HG03439 (cell line): ENCODE results near the gene PDZD2.

Source experiments
- ATAC-seq: cut with Tn5 transposase; IDR thresholded peaks from one replicate; pipeline ENCODE4 v1.9.1; 2021; ENCODE audit warnings: mild to moderate bottlenecking, moderate library complexity; ENCODE audit not compliant: unreplicated experiment

PDZD2 gene

GRCh38 chr5:31809050-31809870, 170.3 kb downstream of the PDZD2 start:
- peak; percentile 59 for ATAC-seq

GRCh38 chr5:31811210-31811609, 172.3 kb downstream of the PDZD2 start:
- no peak for ATAC-seq

GRCh38 chr5:31815376-31815775, 176.4 kb downstream of the PDZD2 start:
- no peak for ATAC-seq

DNA sequence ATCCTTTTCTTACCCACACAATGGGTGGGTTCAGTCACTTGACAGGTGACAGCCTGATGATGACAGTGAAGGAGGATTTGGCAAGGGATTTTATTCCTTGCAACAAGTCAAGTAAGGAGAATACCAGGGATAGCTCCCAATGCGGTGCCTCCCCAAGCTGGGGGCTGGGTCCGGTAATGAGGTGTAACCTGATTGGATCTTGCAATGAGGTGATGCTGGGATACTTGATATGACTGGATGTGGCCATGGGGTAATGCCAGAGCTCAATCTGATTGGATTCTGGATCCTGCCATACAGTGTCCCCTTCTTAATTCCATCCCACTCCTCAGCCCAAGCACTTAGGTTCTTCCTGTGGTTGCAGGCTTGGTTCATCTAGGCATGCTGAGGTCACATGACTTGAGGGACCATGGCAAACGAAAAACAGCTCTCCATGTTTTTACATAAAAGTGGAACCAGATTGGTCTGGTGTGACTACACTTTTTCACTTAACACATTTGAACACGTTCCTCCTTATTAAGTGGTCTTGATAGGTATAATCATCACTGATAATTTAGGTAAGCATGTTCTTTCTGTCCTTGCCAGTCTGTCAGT, 181.1 kb downstream of the PDZD2 start:
- no peak for ATAC-seq

DNA sequence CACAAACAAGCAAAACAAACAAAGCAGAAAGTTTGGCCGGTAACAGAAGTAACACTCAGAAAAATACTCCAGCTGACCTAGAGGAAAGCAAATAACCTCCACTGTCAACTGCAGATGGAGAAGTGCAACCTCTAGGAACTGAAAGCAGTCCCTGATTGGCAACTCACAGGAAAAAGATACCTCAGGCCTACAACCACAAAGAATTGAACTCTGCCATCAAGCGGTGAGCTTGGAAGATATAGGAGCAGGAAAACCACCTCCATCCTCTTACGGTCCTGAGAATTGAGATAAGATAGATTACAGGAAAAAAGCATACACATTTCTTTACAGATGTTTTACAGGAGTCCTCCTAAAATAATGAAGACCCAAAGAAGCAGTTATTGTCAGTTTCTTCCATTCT, 184.5 kb downstream of the PDZD2 start:
- ATAC-seq: no peak

- no peak for ATAC-seq
Measured at GRCh38 chr5:31824869-31825517, 186.1 kb downstream of the PDZD2 start.

DNA sequence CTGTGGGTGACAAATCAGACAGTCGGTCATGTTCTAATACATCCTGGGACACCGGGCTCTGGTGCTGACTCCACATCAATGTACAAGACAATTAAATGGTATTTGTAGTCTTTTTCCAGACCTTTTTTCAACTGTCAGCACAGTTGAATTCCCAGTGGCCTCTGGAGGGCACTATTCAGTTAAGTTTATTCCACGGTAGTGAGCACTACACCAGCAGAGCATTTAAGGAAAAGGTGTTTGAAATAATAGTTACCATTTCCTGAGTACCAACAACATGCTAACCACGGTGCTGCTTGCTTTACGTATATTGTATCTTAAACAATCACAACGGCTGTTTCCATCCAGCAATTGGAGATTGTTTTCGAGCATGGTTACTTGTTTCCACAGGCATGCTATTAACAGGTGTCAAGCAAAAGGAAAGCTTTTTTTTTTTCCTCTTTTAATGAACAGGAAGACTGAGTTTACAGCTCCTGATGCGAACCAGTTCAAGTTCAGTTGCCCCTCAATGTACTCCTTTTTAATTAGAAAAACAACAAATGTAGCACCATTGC, 186.7 kb downstream of the PDZD2 start:
- no peak for ATAC-seq

- ATAC-seq: no peak
Measured at GRCh38 chr5:31827867-31828266, 188.9 kb downstream of the PDZD2 start.

DNA sequence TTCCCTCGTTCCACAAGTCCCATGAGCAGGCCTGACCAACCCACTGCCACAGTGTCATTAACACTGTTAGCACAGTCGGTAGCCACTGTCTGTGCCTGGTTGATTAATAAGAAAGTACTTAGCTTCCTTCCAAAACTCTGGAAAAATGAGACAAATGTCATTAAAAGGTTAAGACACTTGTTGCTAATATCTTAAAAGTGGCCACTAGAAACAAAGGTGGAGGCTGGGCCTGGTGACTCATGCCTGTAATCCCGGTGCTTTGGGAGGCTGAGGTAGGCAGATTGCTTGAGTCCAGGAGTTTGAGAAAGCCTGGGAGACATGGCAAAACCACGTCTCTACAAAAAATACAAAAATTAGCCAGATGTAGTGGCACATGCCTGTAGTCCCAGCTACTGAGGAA, 194.0 kb downstream of the PDZD2 start:
- no peak for ATAC-seq

- ATAC-seq: no peak
Measured at GRCh38 chr5:31833710-31834109, 194.8 kb downstream of the PDZD2 start.

DNA sequence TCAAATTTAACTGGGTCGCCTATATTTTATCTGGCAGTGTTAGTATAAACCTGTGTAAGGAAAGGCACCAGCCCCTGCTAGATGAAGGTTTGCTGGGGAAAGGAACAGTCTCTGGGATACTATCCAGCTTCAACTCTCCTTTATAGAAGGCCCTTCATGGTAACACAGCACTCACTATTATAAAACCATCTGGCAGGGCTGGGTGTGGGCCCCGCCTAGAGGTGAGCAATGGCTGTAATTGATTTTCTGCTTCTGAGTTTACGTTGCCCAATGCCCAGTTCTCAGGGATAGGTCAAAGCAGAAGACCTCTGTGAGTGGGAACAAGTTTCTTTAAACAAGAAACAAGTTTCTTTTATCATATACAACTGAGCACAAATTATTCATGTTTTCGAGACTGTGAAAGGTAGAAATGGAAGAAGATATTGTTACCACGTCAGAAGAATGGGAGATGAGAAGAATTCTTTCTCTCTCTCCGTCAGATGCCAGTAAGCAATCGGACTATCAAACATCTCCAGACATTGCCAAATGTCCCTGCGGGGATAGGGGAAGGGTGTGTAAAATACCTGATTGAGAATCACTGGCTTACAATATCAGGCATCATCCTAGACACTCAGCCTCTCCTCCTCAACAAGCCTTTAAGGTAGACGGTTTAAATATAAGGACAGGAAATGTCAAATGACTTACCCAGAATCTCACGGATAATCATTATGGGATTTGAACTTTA, 205.9 kb downstream of the PDZD2 start:
- no peak for ATAC-seq

- no peak for ATAC-seq
Measured at GRCh38 chr5:31845361-31845760, 206.4 kb downstream of the PDZD2 start.

DNA sequence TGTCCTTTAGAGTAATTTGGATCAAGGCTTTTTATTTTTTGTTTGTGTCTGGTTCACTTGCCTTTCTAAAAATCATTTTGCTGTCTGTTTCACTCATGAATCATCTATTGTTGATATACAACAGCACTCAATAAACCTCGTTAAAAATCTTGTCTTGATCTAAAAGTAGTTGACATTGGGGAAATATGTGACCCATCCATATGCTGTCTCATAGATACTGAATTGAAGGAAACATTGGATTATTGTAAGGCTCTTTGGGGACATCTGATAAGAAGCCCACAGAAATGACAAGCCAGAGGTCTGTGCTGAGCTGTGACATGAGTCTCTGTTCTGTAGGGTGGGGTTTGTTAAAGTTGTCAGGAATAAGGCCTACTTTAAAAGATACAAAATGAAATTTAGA, 208.0 kb downstream of the PDZD2 start:
- no peak for ATAC-seq

DNA sequence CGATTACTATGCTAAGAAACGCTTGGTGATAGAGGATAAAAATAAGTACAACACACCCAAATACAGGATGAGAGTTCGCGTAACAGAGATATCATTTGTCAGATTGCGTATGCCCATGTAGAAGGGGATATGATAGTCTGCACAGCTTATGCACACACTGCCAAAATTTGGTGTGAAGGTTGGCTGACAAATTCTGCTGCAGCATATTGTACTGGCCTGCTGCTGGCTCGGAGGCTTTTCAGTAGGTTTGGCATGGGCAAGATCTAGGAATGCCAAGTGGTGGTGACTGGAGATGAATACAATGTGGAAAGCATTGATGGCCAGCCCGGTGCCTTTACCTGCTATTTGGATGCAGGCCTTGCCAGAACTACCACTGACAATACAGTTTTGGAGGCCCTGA, 208.4 kb downstream of the PDZD2 start:
- no peak for ATAC-seq

DNA sequence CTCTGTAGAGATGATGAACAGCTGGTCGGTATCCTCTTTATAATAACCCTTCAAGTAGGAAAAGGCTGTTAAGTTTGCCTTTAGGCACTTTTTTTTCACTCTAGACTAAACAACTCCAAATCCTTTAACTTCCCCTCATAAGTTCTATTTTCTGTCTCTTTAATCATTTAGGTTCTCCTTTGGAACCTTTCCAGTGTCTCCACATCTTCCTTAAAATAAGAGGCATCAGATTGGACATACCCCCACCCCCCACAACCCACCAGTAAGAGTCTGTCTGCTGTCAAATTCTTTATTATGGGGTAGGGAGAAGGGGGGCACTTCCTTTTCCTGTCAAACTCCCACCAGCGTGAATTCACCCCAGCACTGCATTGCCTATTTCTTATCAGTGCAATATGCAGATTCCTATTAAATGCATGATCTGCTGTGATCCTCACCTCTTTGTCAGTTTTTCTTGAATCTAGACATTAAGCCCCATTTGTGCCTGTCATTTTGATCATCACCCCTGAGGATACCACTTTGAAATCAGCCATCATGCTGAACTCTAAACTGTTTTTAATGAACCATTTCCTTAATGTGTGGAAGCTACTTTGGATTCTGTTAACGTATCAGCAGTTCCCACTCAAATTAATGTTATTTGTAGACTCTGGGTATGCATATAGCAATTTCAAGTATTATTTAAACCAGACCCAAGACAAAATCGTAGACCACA, 212.2 kb downstream of the PDZD2 start:
- no peak for ATAC-seq

- no peak for ATAC-seq
Measured at GRCh38 chr5:31853398-31854135, 214.6 kb downstream of the PDZD2 start.

DNA sequence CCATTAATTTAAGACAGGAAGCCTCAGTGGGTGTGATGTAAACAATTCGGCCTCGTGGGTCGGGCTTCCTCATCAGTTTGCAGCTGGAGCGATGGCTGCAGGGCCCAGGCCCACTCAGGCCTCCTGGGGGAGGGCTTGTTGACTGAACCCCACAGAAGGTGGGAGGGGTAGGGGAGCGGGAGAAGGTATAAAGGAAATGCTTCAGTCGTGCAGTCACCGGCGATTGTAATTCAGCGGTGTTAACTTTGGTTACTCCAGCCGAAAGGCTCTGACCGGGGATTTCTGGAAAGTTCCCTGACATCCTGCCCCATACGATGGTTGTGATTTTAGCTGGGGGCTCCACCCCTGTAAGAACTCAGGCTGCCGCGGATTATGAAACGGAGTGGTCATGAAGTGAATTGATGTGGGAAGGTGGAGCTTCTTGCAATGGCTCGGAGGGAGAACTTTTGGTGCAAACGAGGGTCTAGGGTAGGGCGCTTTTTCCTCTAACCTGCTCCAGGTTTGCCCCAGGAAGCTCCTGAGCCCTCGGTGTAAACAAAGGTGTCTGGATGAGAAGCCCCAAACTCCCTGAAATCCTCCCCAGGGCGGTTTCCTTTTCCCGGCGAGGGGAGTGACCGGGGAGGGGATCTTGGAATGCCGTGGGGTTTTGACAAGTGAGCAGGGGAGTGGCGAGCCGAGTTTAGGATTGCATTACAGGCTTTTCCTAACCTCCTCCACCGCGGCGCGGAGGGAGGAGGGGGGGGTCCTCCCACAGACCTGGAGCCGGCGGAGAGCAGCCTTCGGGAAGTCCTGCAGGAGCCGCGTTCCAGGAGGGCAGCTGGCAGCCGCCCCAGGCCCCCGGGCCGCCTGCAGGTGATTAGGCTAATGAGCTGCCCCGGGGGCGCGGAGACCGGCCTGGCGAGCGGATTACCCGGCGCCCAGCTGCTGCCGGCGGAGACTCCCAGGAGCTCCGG, 215.5 kb downstream of the PDZD2 start:
- no peak for ATAC-seq

DNA sequence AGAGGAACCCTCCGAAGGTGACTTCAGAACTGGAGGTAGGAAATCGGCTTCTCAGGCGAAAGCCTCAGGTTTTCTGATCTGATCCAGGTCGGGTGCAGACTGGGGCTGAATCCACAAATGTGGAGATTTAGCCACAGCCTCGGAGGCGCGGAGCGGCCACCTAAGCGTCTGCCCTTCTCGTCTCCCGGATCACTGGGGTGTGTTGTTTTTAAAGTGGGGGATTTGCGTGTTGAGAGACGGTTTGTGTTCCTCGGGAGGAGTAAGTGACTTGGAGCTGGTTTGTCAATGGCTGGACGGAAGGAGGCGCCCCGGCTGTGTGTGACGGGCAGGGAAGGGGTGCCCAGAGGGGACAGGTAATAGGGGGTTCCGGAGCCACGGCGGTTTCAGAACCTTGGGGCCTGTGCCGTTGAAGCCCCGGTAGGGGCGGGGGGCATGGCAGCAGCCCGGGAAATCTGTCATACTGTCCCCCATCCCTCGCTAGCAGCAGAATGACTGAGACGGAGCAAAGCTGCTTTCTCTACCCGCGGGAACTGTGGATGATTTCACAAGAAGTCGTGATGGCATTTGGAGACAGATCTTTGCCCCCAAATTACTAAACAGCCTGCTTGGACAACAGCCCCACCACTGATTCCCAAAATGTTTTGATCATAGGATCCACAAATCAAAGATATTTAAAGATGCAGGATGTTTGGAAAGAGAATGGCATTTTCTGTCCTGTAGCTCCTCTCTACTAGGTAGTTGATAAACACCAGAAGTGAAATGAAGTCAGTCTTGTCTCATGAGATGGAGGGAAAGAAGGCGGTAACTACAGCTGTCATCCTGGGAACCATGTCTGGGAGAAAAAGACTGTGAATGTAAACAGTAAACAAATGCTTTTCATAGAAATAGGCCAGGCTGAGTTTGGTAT, 216.5 kb downstream of the PDZD2 start:
- ATAC-seq: no peak
